SK-N-SH (cell line): ENCODE results near the gene PIK3R5. TPM values are rescaled to one million over a fixed set of nuclear protein-coding genes. Genes with fewer than 3 reads are reported as not detected.

ENCODE experiments used
- CTCF ChIA-PET: fragments of 300-600, 350-600 bp; formaldehyde crosslinking; extraction: SDS; loops from one replicate; lab custom pipeline; 2021; lab: Yijun Ruan, JAX
- POLR2A ChIA-PET: fragments of 350-600 bp; sonication (Branson Sonifier 250); formaldehyde crosslinking; extraction: SDS; loops from one replicate; lab custom pipeline; 2020; ENCODE audit warnings: antibody characterized with exemption, inconsistent platforms; lab: Yijun Ruan, JAX
- DNase-seq: peaks from one replicate; pipeline ENCODE4 v3.0.0; 2012
- H2AFZ ChIP-seq: fragments of 200-600 bp; sonication (generic); 2 replicates; pipeline ENCODE4 v1.8.1; 2016; ENCODE audit warnings: antibody characterized with exemption, mild to moderate bottlenecking, low read depth
- H3F3A ChIP-seq: fragments of 200-600 bp; sonication (generic); replicated peaks from 2 replicates; pipeline ENCODE3; 2016; ENCODE audit warnings: antibody characterized with exemption, mild to moderate bottlenecking; ENCODE audit not compliant: insufficient read depth
- H3K27ac ChIP-seq, 2 experiments: fragments of 200-500 bp in 1 of 2; fragments of 200-600 bp in 1 of 2; sonication (Bioruptor generic) in 1 of 2; sonication (generic), shearing (Covaris generic) in 1 of 2; 2 replicates each; pipeline versions ENCODE4 v1.5.1 to v1.6.1; 2014 to 2016; ENCODE audit warnings: low read depth in 2 of 2, inconsistent platforms in 1 of 2, low read length in 1 of 2, mild to moderate bottlenecking in 1 of 2, mixed read lengths in 1 of 2
- H3K27me3 ChIP-seq: fragments of 200-600 bp; sonication (generic), shearing (Covaris generic); 2 replicates; pipeline ENCODE4 v1.6.1; 2016; ENCODE audit warnings: mixed run types; ENCODE audit not compliant: insufficient read depth
- H3K36me3 ChIP-seq, 2 experiments: fragments of 200-500 bp in 1 of 2; fragments of 200-600 bp in 1 of 2; sonication (Bioruptor generic) in 1 of 2; sonication (generic) in 1 of 2; replicated peaks in 1 of 2; 2 replicates each; pipeline versions ENCODE3 to v1.5.1; 2014 to 2016; ENCODE audit warnings: low read length in 1 of 2, mild to moderate bottlenecking in 1 of 2; ENCODE audit not compliant: insufficient read depth in 2 of 2, control insufficient read depth in 1 of 2
- H3K4me1 ChIP-seq, 2 experiments: fragments of 200-500 bp in 1 of 2; fragments of 200-600 bp in 1 of 2; sonication (Bioruptor generic) in 1 of 2; sonication (generic), shearing (Covaris generic) in 1 of 2; 2 replicates each; pipeline versions ENCODE4 v1.5.1 to v1.6.1; 2014 to 2016; ENCODE audit warnings: low read depth in 1 of 2, low read length in 1 of 2, mixed run types in 1 of 2; ENCODE audit not compliant: insufficient read depth in 2 of 2, control insufficient read depth in 1 of 2
- H3K4me2 ChIP-seq: fragments of 200-600 bp; sonication (generic), shearing (Covaris generic); 2 replicates; pipeline ENCODE4 v1.6.1; 2017; ENCODE audit warnings: mixed run types
- H3K4me3 ChIP-seq, 2 experiments: fragments of 200-500 bp in 1 of 2; fragments of 200-600 bp in 1 of 2; sonication (Bioruptor generic) in 1 of 2; sonication (generic), shearing (Covaris generic) in 1 of 2; 2 replicates each; pipeline versions ENCODE4 v1.5.1 to v1.8.1; 2014 to 2016; ENCODE audit warnings: low read depth in 2 of 2, inconsistent platforms in 1 of 2, low read length in 1 of 2, mild to moderate bottlenecking in 1 of 2, mixed read lengths in 1 of 2, moderate library complexity in 1 of 2
- H3K79me2 ChIP-seq: fragments of 200-600 bp; sonication (generic); 2 replicates; pipeline ENCODE4 v1.8.1; 2017; ENCODE audit warnings: mild to moderate bottlenecking; ENCODE audit not compliant: insufficient read depth
- H3K9ac ChIP-seq: fragments of 200-600 bp; sonication (generic); 2 replicates; pipeline ENCODE4 v1.6.1; 2017; ENCODE audit warnings: mixed run types
- H3K9me2 ChIP-seq: fragments of 200-600 bp; sonication (generic); 2 replicates; pipeline ENCODE4 v1.6.1; 2017; ENCODE audit warnings: mixed run types
- H3K9me3 ChIP-seq: fragments of 200-600 bp; sonication (generic); 2 replicates; pipeline ENCODE4 v1.6.1; 2017; ENCODE audit warnings: mixed run types, mild to moderate bottlenecking, moderate library complexity
- H4K20me1 ChIP-seq: fragments of 200-600 bp; sonication (generic); 2 replicates; pipeline ENCODE4 v1.6.1; 2017; ENCODE audit warnings: mild to moderate bottlenecking, mixed run types; ENCODE audit not compliant: insufficient read depth
- CTCF ChIP-seq: fragments of 200-600 bp; sonication (generic); IDR thresholded peaks from 2 replicates; pipeline ENCODE4 v1.6.1; 2017; ENCODE audit warnings: antibody characterized with exemption, mild to moderate bottlenecking, moderate library complexity
- ELF1 ChIP-seq: IDR thresholded peaks from 2 replicates; pipeline ENCODE4 v1.4.0; 2012
- EP300 ChIP-seq, 2 experiments: IDR thresholded peaks; 2 replicates each; pipeline versions ENCODE4 v1.4.0 to v1.6.1; 2012; ENCODE audit warnings: borderline replicate concordance in 1 of 2, low read depth in 1 of 2, low read length in 1 of 2
- FOSL2 ChIP-seq: IDR thresholded peaks from 2 replicates; pipeline ENCODE4 v1.4.0; 2012; ENCODE audit warnings: low read depth, mild to moderate bottlenecking, moderate library complexity, borderline replicate concordance
- MAX ChIP-seq: IDR thresholded peaks from 2 replicates; pipeline ENCODE4 v1.4.0; 2012; ENCODE audit warnings: low read depth
- MEF2A ChIP-seq: IDR thresholded peaks from 2 replicates; pipeline ENCODE4 v1.4.0; 2012; ENCODE audit warnings: low read depth, borderline replicate concordance
- NFIC ChIP-seq: IDR thresholded peaks from 2 replicates; pipeline ENCODE4 v1.4.0; 2012; ENCODE audit warnings: borderline replicate concordance
- PBX3 ChIP-seq: IDR thresholded peaks from 2 replicates; pipeline ENCODE4; 2012
- REST ChIP-seq: IDR thresholded peaks from 2 replicates; pipeline ENCODE4 v1.6.1; 2012; ENCODE audit warnings: mild to moderate bottlenecking, low read depth, low read length, moderate library complexity
- RFX5 ChIP-seq: IDR thresholded peaks from 2 replicates; pipeline ENCODE4 v1.6.1; 2012; ENCODE audit warnings: mild to moderate bottlenecking, improper control_type of control experiment, low read length
- USF1 ChIP-seq: IDR thresholded peaks from 2 replicates; pipeline ENCODE4 v1.4.0; 2012; ENCODE audit warnings: low read depth, borderline replicate concordance
- WGBS: methylation state at CpG from one replicate; pipeline ENCODE4 v1.1.6; 2017; ENCODE audit warnings: low lambda C conversion rate; 5-methylcytosine and 5-hydroxymethylcytosine counted together
- polyA plus RNA-seq, 3 experiments: library from polyadenylated mRNA; depleted of rRNA; stranded (reverse); fragments of >200 nt; gene quantifications; 2 replicates each; pipeline ENCODE4 v1.2.3, GENCODE V29; 2012

The PIK3R5 gene
- polyA plus RNA-seq, 1 of the 3 experiments (the other 2 are of a cell fraction): not detected

GRCh38 chr17:8896641-8897635 is 68.6 kb downstream of the PIK3R5 start:
- Histone ChIP-seq H4K20me1 (no peaks in the 10 kb centered on the region), H3K36me3 (no peaks in the 10 kb centered on the region), H2AFZ (no peak overlapping the region), H3K4me2 (no peak overlapping the region), H3K4me3 (no peak overlapping the region), H3K9ac (no peak overlapping the region), H3F3A (no peaks in the 10 kb centered on the region)
- CTCF ChIA-PET: interaction anchor here (1.3 to 1.6 kb wide), 2 partner anchors 18 to 47 kb away, joined by 3 read pairs; no protein-coding TSS in a partner anchor
- TF ChIP-seq FOSL2: no peak
- no peak for TF ChIP-seq EP300 (IDR thresholded peaks at IDR 0.05; ENCODE audit: borderline replicate concordance in 1 of 2, low read depth in 1 of 2, low read length in 1 of 2)
- no peak for TF ChIP-seq NFIC
- no peak for TF ChIP-seq PBX3
- no peak for TF ChIP-seq REST
- TF ChIP-seq USF1: no peak
- TF ChIP-seq RFX5: no peak
- no peak for TF ChIP-seq CTCF
- no peak for TF ChIP-seq MAX
- no peak for TF ChIP-seq ELF1
- TF ChIP-seq MEF2A: no peak
- TF ChIP-seq, all 33 proteins: peak for 0
- 3% methylated on average over 8 of the region's 12 CpGs for WGBS
- Histone ChIP-seq H3K4me1 (no peaks in the 10 kb centered on the region), H3K27ac (no peak overlapping the region), H3K79me2 (no peaks in the 10 kb centered on the region), H3K9me2 (no peaks in the 10 kb centered on the region), H3K9me3 (no peaks in the 10 kb centered on the region), H3K27me3 (peaks cover 51% of the 10 kb centered on the region; the same call in 1 of the 2 replicates)
- POLR2A ChIA-PET: no interaction called here
- no peak for DNase-seq
